ENCODE data around the gene DCXR.

Gene DCXR

DNA sequence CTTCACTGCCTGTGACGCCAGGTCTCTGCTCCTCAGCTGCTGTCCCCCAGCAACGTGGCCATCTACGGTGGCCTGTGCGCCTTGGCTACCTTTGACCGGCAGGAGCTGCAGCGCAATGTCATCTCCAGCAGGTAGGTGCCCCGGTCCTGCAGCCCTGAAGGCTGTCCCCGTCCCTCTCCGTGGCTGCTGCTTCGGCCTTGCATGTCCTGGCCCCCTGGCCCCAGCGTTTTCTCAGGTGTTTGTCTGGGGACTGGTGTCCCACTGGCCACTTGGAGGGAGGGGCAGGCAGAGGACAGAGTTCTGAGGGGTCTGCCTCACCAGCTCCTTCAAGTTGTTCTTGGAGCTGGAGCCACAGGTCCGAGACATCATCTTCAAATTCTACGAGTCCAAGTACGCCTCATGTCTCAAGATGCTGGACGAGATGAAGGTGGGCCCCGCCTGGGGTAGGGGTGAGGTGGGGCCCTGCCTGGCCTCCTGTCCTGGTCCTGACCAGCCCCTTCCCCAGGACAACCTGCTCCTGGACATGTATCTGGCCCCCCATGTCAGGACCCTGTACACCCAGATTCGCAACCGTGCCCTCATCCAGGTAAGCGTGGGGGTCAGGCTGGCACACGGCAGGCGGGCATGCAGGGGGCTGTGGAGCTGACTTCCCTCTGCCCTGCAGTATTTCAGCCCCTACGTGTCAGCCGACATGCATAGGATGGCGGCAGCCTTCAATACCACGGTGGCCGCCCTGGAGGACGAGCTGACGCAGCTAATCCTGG is 18.6 kb upstream of the DCXR start:
- in situ Hi-C loops (cut with MboI; ENCODE audit: low sequenced_read_pairs): no loop called here

DNA sequence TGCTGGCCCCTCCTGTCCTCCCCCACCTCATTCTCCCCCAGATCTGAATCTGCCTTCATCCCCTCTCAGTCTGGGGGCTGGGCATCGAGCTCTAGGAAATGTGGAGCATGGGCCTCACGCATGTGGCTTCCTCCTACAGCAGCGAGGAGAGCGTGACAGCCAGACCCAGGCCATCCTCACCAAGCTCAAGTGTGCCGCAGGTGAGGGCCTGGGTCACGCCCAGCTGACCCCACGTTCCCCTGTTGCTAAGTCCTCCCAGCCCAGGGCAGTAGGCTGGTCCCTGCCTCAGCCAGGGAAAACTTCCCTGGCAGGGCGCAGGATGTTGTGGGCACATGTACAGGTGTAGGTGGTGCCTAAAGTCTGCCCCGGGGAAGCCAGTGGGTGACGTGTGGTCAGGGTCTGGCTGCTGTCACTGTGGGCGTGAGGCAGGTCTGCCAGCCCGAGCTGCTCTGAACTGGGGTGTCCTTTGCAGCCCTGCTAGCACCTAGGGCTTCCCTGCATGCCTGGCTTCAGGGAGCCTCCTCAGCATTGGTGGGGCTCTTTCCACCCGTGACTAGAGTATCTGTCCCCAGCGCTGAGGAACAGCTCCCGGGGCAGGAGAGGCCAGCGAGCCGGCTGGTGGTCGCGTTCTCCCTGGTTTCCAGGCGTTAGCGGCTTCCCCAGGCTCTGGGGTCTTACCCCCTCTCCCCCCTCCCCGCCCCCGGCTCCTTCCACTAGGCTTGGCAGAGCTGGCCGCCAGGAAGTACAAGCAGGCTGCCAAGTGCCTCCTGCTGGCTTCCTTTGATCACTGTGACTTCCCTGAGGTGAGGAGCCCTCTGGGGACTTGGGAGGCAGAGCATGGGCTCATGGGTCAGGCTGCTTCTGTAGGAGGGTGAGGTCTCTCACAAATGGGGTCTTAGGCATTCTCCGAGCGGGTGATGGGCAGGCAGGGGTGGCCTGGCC is 17.8 kb upstream of the DCXR start:
- in situ Hi-C loops (cut with MboI; ENCODE audit: low sequenced_read_pairs): no loop called here

- in situ Hi-C loops (cut with MboI; ENCODE audit: low sequenced_read_pairs): no loop called here
Measured at GRCh38 chr17:82054351-82055022, 17.0 kb upstream of the DCXR start.

DNA sequence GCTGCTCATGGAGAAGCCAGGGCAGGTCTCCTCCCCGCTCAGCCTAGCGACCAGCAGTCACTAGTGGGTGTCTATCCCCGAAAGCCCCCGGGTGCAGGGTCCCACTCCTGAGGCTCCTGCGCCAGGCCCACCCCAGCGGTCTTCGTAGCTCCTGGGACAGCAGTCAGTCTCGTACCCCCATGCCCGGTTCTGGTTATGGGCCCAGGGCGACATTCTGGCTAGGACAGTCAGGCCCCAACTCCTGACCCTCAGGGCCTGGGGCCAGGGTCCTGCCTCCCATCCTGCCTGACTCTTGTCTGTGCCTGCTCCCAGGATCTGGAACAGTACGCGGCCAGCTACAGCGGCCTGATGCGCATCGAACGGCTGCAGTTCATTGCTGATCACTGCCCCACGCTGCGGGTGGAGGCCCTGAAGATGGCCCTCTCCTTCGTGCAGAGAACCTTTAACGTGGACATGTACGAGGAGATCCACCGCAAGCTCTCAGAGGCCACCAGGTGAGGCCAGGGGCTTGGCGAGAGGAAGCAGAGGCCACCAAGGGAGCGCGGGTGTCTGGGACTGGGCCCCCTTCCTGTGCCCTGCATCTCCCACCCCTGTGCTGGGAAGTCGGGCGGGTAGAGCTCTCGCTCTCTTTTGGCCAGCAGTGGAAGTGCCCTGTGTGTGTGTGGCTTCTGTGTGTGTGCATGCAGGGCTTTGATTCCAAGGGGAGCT is 16.2 kb upstream of the DCXR start:
- in situ Hi-C loops (cut with MboI; ENCODE audit: low sequenced_read_pairs): no loop called here

- in situ Hi-C loops (cut with MboI; ENCODE audit: low sequenced_read_pairs): no loop called here
Measured at GRCh38 chr17:82053130-82053529, 15.6 kb upstream of the DCXR start.

DNA sequence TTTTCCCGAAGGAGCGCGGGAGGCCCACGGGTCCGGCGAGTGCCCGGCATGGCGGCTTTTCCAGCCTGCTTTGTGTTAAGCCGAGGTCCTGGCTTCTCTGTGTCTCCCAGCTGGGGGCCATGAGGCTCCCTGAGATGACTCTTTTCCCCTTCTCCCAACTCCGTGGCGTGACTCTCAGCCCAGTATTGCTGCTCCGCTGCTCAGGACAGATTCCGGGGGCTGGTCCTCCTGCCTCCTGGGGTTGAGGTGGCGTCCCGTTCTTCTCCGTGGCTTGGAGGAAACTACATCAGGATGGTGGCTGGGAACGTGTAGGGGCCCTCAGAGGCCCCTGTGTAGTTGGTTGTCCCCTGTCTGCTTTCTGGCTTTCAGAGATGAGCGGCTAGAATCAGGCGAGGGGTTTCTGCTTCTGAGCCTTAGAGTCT is 15.2 kb upstream of the DCXR start:
- in situ Hi-C loops (cut with MboI; ENCODE audit: low sequenced_read_pairs): no loop called here

DNA sequence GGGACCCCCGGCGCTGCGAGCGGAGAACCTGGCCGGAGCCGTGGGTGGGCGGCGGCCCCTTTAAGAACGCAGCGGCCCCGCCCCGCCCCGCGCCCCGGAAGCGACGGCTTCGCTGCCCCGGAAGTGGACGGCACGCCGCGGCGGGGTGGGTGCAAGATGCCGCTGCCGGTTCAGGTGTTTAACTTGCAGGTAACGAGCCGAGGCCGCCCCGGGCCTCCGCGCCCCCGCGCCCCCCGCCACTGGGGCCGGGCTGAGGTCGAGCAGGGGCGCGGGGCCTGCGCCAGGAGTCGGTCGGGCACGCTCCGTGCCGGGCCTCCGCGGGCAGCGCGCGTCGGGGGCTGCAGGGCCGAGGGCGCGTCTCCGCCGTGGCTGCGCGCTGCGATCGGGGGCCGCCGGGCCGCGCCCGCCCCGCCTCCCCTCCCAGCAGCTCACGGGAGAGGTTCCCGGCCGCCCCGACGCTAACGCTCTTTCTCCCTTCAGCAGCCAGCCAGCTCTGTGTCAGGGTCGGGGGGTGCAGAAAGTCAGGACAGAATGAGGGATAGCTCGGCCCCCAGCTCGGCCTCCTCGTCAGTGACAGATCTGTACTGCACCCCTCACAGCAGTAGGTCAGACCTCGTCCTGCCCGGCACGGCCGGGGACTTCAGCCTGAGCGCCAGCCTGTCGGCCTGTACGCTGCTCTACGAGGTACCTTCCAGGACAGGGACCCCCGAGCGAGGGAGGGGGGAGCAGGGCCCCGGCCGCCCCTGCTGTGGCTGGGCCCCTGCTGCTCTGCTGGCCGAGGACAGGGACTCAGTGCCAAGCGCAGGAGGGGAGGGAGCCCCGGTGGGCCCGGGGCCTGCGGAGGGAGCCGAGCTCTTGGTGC is 14.5 kb upstream of the DCXR start, which contains the start of the genes GPS1 and RFNG:
GPS1 (plus strand) TSS at position 123 of the 862 bp plus-strand sequence; CDS start at position 157, 34 bp downstream.
RFNG (minus strand) TSS at position 36 of the 862 bp plus-strand sequence. CDS start 45 bp downstream, outside the sequence.
- in situ Hi-C loops (cut with MboI; ENCODE audit: low sequenced_read_pairs): no loop called here

- in situ Hi-C loops (cut with MboI; ENCODE audit: low sequenced_read_pairs): no loop called here
Measured at GRCh38 chr17:82050761-82051641, 13.5 kb upstream of the DCXR start.

GRCh38 chr17:82050152-82050760 is 12.8 kb upstream of the DCXR start:
- in situ Hi-C loops (cut with MboI; ENCODE audit: low sequenced_read_pairs): no loop called here

DNA sequence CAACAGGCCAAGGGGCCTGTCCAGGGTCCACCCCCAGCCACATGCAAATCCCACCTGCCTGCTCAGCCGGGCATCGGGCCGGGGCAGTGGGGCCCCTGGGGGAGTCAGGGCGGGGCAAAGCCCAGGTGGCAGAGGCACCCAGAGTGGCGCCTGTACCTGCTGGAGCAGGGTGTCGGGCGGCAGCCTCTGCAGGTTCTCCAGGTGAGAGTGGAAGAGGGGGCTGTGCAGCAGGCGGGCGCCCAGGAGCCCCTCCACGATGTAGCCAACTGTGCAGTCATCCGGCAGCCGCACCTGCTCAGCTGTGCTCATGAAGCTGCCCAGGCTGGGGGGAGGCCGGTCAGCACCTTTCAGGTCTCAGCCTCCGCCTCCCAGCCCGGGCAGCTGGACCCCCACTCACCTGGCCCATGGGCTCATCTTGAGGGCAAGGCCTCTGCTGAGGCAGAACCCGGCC is 12.0 kb upstream of the DCXR start:
- in situ Hi-C loops (cut with MboI; ENCODE audit: low sequenced_read_pairs): no loop called here

GRCh38 chr17:82049106-82049505 is 11.6 kb upstream of the DCXR start:
- in situ Hi-C loops (cut with MboI; ENCODE audit: low sequenced_read_pairs): no loop called here

DNA sequence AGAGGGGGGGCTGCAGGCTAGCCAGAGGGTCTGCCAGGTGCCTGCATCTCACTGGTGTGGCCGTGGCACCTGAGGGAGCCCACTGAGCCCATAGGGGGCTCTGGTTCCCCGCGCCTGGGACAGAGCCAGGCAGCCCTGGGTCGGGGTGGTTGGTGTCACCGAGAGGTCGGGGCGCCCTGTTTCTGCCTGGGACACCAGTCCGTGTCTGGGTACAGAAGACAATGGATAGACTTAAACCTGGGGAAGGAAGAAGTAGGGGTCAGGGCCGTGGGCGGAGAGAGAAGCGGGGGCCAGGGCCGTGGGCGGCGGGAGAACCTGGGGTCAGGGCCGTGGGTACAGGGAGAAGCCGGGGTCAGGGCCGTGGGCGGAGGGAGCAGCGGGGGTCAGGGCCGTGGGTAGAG is 11.1 kb upstream of the DCXR start:
- in situ Hi-C loops (cut with MboI; ENCODE audit: low sequenced_read_pairs): no loop called here

DNA sequence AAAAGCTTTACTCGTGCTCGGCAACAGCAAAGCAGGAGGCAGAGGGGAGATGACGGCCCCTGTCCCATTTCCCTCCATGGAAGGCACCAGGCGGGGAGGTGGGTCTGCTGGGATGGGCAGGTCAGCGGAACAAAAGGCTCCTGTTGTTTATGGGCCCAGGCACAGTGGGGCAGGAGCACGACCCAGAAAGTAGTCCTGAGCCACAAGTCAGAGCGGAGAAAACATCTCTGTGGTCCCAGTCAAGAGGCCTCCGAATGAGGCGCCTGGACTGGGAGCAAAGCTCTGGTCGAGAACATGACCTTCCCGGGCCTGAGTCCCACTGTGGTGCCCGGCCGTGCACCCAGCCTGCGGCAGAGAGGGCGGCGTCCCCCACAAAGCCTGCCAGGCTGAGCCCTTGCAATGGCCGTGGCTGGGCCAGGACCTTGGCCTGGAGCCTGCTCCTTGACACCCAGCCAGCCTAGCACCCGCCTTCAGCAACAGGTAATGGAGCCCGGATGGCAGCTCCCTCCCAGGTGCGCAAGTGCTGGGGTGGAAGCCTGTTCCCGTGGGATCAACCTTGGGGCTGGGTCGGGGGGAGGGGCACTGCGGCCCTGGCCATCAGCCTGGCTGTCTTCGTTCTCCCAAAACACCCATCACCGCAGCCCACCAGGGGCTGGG is 10.5 kb upstream of the DCXR start:
- in situ Hi-C loops (cut with MboI; ENCODE audit: low sequenced_read_pairs): no loop called here

DNA sequence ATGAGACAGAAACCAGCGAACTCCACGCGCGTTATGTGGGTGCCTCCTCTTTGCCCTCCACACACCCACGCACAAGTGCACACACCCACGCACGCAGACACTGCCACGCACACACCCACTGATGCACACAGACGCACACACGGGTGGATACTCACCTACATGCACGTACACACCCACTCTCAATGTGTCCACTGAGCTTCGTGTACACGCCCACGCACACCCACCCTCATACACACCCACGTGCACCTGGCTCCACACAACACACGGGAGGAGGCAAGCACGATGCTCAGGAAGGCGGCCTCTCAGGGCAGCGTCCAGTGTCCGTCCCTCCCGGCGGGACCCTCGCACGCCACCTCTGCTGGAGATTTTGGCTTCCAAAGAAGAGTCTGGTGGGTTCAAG is 9.9 kb upstream of the DCXR start:
- in situ Hi-C loops (cut with MboI; ENCODE audit: low sequenced_read_pairs): no loop called here

DNA sequence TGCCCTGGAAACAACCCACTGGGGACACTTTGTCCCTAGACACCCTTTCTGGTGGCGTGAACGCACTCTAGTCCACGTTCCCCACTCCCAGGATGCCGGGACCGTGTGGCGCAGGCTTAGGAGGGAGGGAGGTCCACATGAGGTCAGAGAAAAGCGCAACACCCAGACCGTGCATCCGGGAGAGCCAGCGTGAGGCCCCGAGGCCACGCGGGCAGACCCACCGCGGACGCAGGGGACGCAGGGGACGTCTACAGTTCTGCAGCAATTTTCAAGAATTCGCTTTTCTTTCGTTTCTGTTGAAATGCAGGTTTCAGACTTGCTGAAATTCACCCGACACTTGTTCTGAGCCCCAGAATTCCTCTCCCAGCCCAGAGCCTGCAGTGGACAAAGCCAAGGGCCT is 9.4 kb upstream of the DCXR start:
- in situ Hi-C loops (cut with MboI; ENCODE audit: low sequenced_read_pairs): no loop called here

DNA sequence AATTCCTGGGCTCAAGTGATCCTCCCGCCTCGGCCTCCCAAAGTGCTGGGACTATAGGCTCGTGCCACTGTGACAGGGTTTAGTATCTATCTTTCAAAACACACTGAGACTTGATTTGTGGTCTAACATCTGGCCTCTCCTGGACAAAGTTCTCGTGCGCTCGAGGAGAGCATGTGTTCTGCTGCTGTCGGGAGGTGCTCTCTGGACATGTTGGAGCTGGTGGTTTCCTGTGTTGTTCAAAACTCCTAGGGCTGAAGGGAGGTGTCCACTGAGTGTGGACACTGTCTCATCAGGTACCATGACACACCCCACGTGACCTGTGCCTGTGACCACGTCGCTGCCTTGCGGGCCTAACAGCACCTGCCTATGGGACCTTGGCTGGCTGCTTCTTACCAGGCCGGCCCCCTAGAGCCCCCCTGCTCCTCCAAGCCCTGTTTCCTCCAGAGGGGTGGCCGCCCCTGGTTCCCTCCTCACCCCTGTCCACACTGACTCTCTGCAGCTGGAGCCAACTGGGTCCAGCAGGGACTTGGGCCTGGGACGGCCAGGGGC is 8.5 kb upstream of the DCXR start:
- in situ Hi-C loops (cut with MboI; ENCODE audit: low sequenced_read_pairs): no loop called here

GRCh38 chr17:82043507-82043906 is 6.0 kb upstream of the DCXR start:
- in situ Hi-C loops (cut with MboI; ENCODE audit: low sequenced_read_pairs): no loop called here

Data from hTERT RPE-1 (cell line).